Hepatocyte (in vitro differentiated cells): ENCODE data around the gene SPESP1.
"Not testable (repeated sequence)": the region's sequence is repeated elsewhere in the genome, so short reads cannot be mapped to it uniquely, and the experiment has no call there.

Experiments used
- CTCF ChIP-seq: fragments of 200-600 bp; sonication (generic); IDR thresholded peaks from 2 replicates; pipeline ENCODE4 v1.5.1; 2016; ENCODE audit warnings: antibody characterized with exemption, mild to moderate bottlenecking; ENCODE audit not compliant: poor library complexity
- EZH2 ChIP-seq: fragments of 200-600 bp; sonication (generic); IDR thresholded peaks from 2 replicates; pipeline ENCODE4 v1.6.1; 2016; ENCODE audit warnings: antibody characterized with exemption, mild to moderate bottlenecking, borderline replicate concordance
- EZH2phosphoT487 ChIP-seq: fragments of 200-600 bp; sonication (generic); IDR thresholded peaks from one replicate; pipeline ENCODE4 v1.6.1; 2018; ENCODE audit warnings: antibody characterized with exemption, mild to moderate bottlenecking, low read depth, moderate library complexity; ENCODE audit not compliant: unreplicated experiment, severe bottlenecking

GRCh38 chr15:68963719-68964118 is 33.4 kb downstream of the SPESP1 start:
- TF ChIP-seq EZH2phosphoT487, CTCF, EZH2: not testable (repeated sequence)
